Measurements from ENCODE around the gene STIM2.

DNA sequence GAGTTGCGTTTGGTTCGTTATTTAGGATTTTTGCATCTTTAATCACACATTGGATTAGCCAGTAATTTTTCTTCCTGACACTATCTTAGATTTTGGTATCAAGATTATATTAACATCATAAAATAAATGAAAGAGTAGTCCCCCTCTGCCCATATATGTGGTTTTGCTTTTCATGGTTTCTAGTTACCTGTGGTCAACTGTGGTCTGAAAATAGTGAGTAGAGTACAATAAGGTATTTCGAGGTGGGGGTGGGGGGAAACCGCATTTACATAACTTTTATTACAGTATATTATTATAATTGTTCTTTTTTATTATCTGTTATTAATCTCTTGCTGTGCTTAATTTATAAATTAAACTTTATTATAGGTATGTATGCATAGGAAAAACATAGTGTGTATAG lies 152.4 kb downstream of the STIM2 start:
- TF ChIP-seq BHLHE40 (IDR thresholded peaks at IDR 0.05; ENCODE audit: borderline replicate concordance) (no peak), SP1 (IDR thresholded peaks at IDR 0.05) (no peak), FOXA1 (IDR thresholded peaks at IDR 0.05) (no peak), CTBP1 (IDR thresholded peaks at IDR 0.05; ENCODE audit: borderline replicate concordance) (no peak), FOXM1 (IDR thresholded peaks at IDR 0.05; ENCODE audit: borderline replicate concordance) (no peak), L3MBTL2 (conservative IDR thresholded peaks at IDR 0.05) (no peak), ELF4 (IDR thresholded peaks at IDR 0.05) (no peak)
